GM19025 (cell line): ENCODE results near the gene LAMTOR3.
"Not testable (repeated sequence)": the region's sequence is repeated elsewhere in the genome, so short reads cannot be mapped to it uniquely, and the experiment has no call there.

Source experiments
- ATAC-seq: cut with Tn5 transposase; IDR thresholded peaks from one replicate; pipeline ENCODE4 v1.9.1; 2021; ENCODE audit warnings: mild to moderate bottlenecking, low read depth, moderate library complexity; ENCODE audit not compliant: unreplicated experiment

LAMTOR3 gene

DNA sequence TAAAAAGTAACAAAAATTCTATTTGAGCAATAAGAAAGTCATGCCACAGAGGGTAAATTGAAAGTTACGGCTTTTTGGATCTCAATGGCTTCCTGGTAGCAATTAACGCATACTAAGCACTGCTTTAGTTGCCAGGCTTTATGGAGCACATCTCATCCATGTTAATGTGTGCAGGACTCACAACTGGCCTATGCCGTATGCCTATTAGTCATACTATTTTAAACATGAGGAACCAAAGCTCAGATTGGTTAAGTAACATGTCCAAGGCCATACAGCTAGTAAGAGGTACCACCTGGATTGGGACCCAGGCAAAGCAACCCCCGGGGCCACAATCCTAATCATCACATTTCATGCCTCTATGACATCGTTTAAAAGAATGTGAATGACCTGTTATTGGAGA lies 60.5 kb downstream of the LAMTOR3 start:
- ATAC-seq = no peak

DNA sequence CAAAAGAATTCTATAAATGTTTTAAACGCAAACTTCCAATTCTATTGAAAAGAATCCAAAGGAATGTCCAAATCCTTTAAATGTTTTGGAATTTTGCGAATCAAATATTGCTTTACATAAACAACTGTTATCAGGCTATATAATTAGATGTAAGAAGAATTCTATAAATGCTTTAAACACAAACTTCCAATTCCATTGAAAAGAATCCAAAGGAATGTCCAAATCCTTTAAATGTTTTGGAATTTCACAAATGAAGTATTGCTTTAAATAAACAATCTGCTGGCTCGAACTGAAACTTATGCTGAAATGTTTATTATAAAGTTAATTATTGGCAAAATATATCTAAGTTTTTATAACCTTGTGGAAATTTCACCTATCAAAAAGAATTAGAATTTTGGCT lies 61.5 kb downstream of the LAMTOR3 start:
- ATAC-seq = no peak

DNA sequence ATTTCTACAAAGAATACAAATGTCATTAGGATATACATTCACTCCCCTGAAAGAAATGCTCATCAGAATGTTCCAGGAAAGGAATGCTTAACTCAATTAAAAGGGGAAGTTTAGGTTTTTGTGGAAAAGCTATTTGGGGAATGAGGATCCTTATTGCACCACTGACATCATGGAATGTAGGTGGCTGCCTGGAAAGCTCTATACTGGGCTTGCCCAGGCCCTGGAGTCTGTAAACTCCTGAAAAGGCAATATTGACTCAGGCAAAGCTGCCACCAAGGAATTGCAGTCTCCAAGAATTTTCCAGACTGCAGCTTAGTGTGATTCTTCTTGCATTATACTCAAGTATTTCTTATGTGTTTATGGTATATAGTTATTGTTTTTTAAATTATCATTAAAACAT lies 61.9 kb downstream of the LAMTOR3 start:
- ATAC-seq = no peak

DNA sequence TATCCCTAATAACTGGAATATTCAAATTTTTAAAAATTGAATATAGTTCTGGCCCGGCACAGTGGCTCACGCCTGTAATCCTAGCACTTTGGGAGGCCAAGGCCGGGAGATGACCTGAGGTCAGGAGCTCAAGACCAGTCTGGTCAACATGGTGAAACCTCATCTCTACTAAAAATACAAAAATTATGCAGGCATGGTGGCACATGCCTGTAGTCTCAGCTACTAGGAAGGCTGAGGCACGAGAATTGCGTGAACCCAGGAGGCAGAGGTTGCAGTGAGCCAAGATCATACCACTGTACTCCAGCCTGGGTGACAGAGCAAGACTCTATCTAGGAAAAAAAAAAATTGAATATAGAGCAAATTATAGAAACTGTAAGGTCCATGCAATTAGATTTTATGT lies 64.2 kb downstream of the LAMTOR3 start:
- not testable (repeated sequence) for ATAC-seq

DNA sequence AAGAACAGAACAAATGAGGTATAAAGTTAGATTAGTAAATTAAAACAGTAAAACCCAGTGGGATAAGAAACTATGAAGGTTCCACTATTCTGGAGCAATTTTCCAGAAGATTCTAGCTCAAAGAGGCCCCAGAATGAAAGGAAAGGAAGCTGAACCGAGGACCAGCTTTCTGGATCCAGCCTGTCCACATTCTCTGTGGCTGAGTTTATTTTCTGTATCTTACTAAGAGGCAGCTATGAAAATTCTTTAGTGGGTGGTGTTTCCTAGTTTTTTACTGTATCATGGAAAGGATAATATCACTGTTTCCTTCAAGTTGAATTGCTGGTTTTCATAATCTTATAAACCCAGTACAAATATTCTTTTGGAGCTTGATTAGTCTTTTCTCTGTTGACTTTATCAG lies 65.8 kb downstream of the LAMTOR3 start:
- ATAC-seq = no peak
